Mesenchymal stem cell (in vitro differentiated cells and primary cell): ENCODE measurements around the gene SYT8.

Experiments used
- DNase-seq: peaks from one replicate; pipeline ENCODE4 v3.0.0-alpha.2; 2013
- H2AFZ ChIP-seq: one replicate; pipeline ENCODE4 v1.6.1; 2013; ENCODE audit warnings: low read depth, mild to moderate bottlenecking, control low read depth, inconsistent platforms, low read length, moderate library complexity
- H2AK5ac ChIP-seq: 2 replicates; pipeline ENCODE4 v1.6.1; 2013; ENCODE audit warnings: low read length, moderate library complexity, mild to moderate bottlenecking, inconsistent platforms; ENCODE audit not compliant: severe bottlenecking
- H2BK120ac ChIP-seq: one replicate; pipeline ENCODE4 v1.6.1; 2013; ENCODE audit warnings: low read depth, mild to moderate bottlenecking, inconsistent platforms, low read length, moderate library complexity
- H2BK12ac ChIP-seq, 2 experiments: one replicate each; pipeline ENCODE4 v1.6.1; 2013; ENCODE audit warnings: inconsistent platforms in 2 of 2, low read length in 2 of 2, mild to moderate bottlenecking in 2 of 2, moderate library complexity in 2 of 2, control low read depth in 1 of 2
- H2BK15ac ChIP-seq: one replicate; pipeline ENCODE4 v1.6.1; 2013; ENCODE audit warnings: mild to moderate bottlenecking, low read depth, inconsistent platforms; ENCODE audit not compliant: poor library complexity, severe bottlenecking
- H2BK5ac ChIP-seq: 2 replicates; pipeline ENCODE4 v1.6.1; 2013; ENCODE audit warnings: low read depth, mild to moderate bottlenecking, low read length, control low read depth, inconsistent platforms; ENCODE audit not compliant: poor library complexity, severe bottlenecking
- H3K14ac ChIP-seq, 2 experiments: one replicate each; pipeline ENCODE4 v1.6.1; 2013; ENCODE audit warnings: inconsistent platforms in 2 of 2, low read length in 2 of 2, control low read depth in 1 of 2, mild to moderate bottlenecking in 1 of 2, moderate library complexity in 1 of 2
- H3K18ac ChIP-seq, 2 experiments: one replicate each; pipeline ENCODE4 v1.6.1; 2013; ENCODE audit warnings: inconsistent platforms in 2 of 2, low read length in 2 of 2, control low read depth in 1 of 2, low read depth in 1 of 2, mild to moderate bottlenecking in 1 of 2
- H3K23ac ChIP-seq, 2 experiments: one replicate each; pipeline ENCODE4 v1.6.1; 2013; ENCODE audit warnings: inconsistent platforms in 2 of 2, low read length in 2 of 2, mild to moderate bottlenecking in 2 of 2, moderate library complexity in 2 of 2, control low read depth in 1 of 2
- H3K27ac ChIP-seq: 2 replicates; pipeline ENCODE4 v1.5.1; 2013; ENCODE audit warnings: mild to moderate bottlenecking, moderate library complexity, low read length, control low read depth, inconsistent platforms; ENCODE audit not compliant: poor library complexity, severe bottlenecking
- H3K27me3 ChIP-seq, 2 experiments: 2 replicates each; pipeline versions ENCODE4 v1.6.1 to v1.7.0; 2013; ENCODE audit warnings: low read length in 2 of 2, mild to moderate bottlenecking in 2 of 2, moderate library complexity in 2 of 2, control low read depth in 1 of 2, inconsistent platforms in 1 of 2; ENCODE audit not compliant: control insufficient read depth in 1 of 2, insufficient read depth in 1 of 2
- H3K36me3 ChIP-seq, 2 experiments: 2 replicates each; pipeline versions ENCODE4 v1.6.1 to v1.7.0; 2013; ENCODE audit warnings: low read length in 2 of 2, control low read depth in 1 of 2, inconsistent platforms in 1 of 2, low read depth in 1 of 2, mild to moderate bottlenecking in 1 of 2; ENCODE audit not compliant: insufficient read depth in 2 of 2, control insufficient read depth in 1 of 2
- H3K4ac ChIP-seq, 2 experiments: one replicate each; pipeline ENCODE4 v1.6.1; 2013; ENCODE audit warnings: inconsistent platforms in 2 of 2, low read length in 2 of 2, mild to moderate bottlenecking in 2 of 2, moderate library complexity in 2 of 2, control low read depth in 1 of 2, low read depth in 1 of 2
- H3K4me1 ChIP-seq: 2 replicates; pipeline ENCODE4 v1.6.1; 2013; ENCODE audit warnings: low read depth, low read length, control low read depth; ENCODE audit not compliant: control insufficient read depth, insufficient read depth
- H3K4me2 ChIP-seq: 2 replicates; pipeline ENCODE4 v1.6.1; 2013; ENCODE audit warnings: low read length, mild to moderate bottlenecking, inconsistent platforms; ENCODE audit not compliant: poor library complexity, severe bottlenecking
- H3K4me3 ChIP-seq, 2 experiments: 2 replicates each; pipeline versions ENCODE4 v1.5.1 to v1.7.0; 2013; ENCODE audit warnings: low read length in 2 of 2, mild to moderate bottlenecking in 2 of 2, control low read depth in 1 of 2, low read depth in 1 of 2; ENCODE audit not compliant: insufficient read depth in 1 of 2
- H3K79me1 ChIP-seq: replicated peaks from 2 replicates; pipeline ENCODE4 v1.6.1; 2013; ENCODE audit warnings: mild to moderate bottlenecking, control low read depth, low read length, inconsistent platforms; ENCODE audit not compliant: poor library complexity, severe bottlenecking
- H3K9ac ChIP-seq: 2 replicates; pipeline ENCODE4 v1.7.0; 2013; ENCODE audit warnings: mild to moderate bottlenecking, low read length, moderate library complexity
- H3K9me3 ChIP-seq: 2 replicates; pipeline ENCODE4 v1.7.0; 2013; ENCODE audit warnings: mild to moderate bottlenecking, low read length; ENCODE audit not compliant: control insufficient read depth
- H4K8ac ChIP-seq: one replicate; pipeline ENCODE4 v1.6.1; 2013; ENCODE audit warnings: inconsistent platforms, mild to moderate bottlenecking, low read length, moderate library complexity
- H4K91ac ChIP-seq: one replicate; pipeline ENCODE4 v1.6.1; 2013; ENCODE audit warnings: mild to moderate bottlenecking, low read length, inconsistent platforms
- WGBS: methylation state at CpG from one replicate; pipeline ENCODE4 v1.1.7; 2013; ENCODE audit warnings: mixed read lengths; 5-methylcytosine and 5-hydroxymethylcytosine counted together

The SYT8 gene

GRCh38 chr11:1817000-1817399 is 17.8 kb upstream of the SYT8 start:
- Histone ChIP-seq H3K4ac (no peak overlapping the region), H3K18ac (no peak overlapping the region), H2AK5ac (no peak overlapping the region), H3K4me3 (no peak overlapping the region), H2BK15ac (no peak overlapping the region), H3K9me3 (peaks cover 37% of the 10 kb centered on the region), H2AFZ (no peak overlapping the region), H3K23ac (no peak overlapping the region), H4K91ac (no peak overlapping the region), H3K4me1 (peaks cover 7% of the 10 kb centered on the region), H3K27ac (no peak overlapping the region), H2BK5ac (no peak overlapping the region), H3K9ac (no peak overlapping the region), H3K14ac (no peak overlapping the region), H2BK120ac (no peak overlapping the region), H3K27me3 (peaks cover 0 to 42% of the 10 kb centered on the region in 2 experiments), H3K79me1 (no peaks in the 10 kb centered on the region), H2BK12ac (no peak overlapping the region), H3K4me2 (no peak overlapping the region), H3K36me3 (no peaks in the 10 kb centered on the region), H4K8ac (no peak overlapping the region)
- 93% methylated on average over 4 of the region's 5 CpGs for WGBS
- DNase-seq: no peak

- 48% methylated on average over 1 of the region's 1 CpG for WGBS
- Histone ChIP-seq H4K91ac (no peak overlapping the region), H3K9ac (no peak overlapping the region), H3K14ac (no peak overlapping the region), H3K4me2 (no peak overlapping the region), H2BK15ac (no peak overlapping the region), H2BK120ac (no peak overlapping the region), H3K4me3 (no peak overlapping the region), H2BK5ac (no peak overlapping the region), H4K8ac (no peak overlapping the region), H2BK12ac (no peak overlapping the region), H2AFZ (no peak overlapping the region), H3K18ac (no peak overlapping the region), H3K23ac (no peak overlapping the region), H3K9me3 (peaks cover 33% of the 10 kb centered on the region), H3K4ac (no peak overlapping the region), H3K79me1 (no peaks in the 10 kb centered on the region), H3K36me3 (no peaks in the 10 kb centered on the region), H3K4me1 (peaks cover 7% of the 10 kb centered on the region), H2AK5ac (no peak overlapping the region), H3K27me3 (peaks cover 0 to 44% of the 10 kb centered on the region in 2 experiments), H3K27ac (no peak overlapping the region)
- DNase-seq: no peak
These were observed 17.3 kb upstream of the SYT8 start for GRCh38 chr11:1817511-1817910.

GRCh38 chr11:1819074-1819473 is 15.7 kb upstream of the SYT8 start:
- H3K36me3 ChIP-seq: no peaks in the 10 kb centered on the region
- H2AK5ac ChIP-seq: peak overlapping the region; percentile 8
- no peak overlapping the region for H4K91ac ChIP-seq
- H3K23ac ChIP-seq: no peak overlapping the region
- H2AFZ ChIP-seq: no peak overlapping the region
- WGBS: 39% methylated on average over 3 of the region's 3 CpGs
- no peaks in the 10 kb centered on the region for H3K79me1 ChIP-seq
- H3K18ac ChIP-seq: no peak overlapping the region
- H2BK15ac ChIP-seq: no peak overlapping the region
- no peak overlapping the region for H2BK120ac ChIP-seq
- H3K27ac ChIP-seq: no peak overlapping the region
- DNase-seq: no peak
- H3K4me3 ChIP-seq: no peak overlapping the region
- no peak overlapping the region for H3K14ac ChIP-seq
- H3K4me2 ChIP-seq: no peak overlapping the region
- peaks cover 33% of the 10 kb centered on the region for H3K9me3 ChIP-seq
- no peak overlapping the region for H2BK12ac ChIP-seq
- H4K8ac ChIP-seq: no peak overlapping the region
- no peak overlapping the region for H2BK5ac ChIP-seq
- no peak overlapping the region for H3K9ac ChIP-seq
- H3K4me1 ChIP-seq: peaks cover 7% of the 10 kb centered on the region
- H3K27me3 ChIP-seq: peaks cover 0 to 33% of the 10 kb centered on the region in 2 experiments
- no peak overlapping the region for H3K4ac ChIP-seq

- peak overlapping the region; percentile 20 for H2AK5ac ChIP-seq
- H3K14ac ChIP-seq: no peak overlapping the region
- no peaks in the 10 kb centered on the region for H3K36me3 ChIP-seq
- no peak overlapping the region for H2AFZ ChIP-seq
- no peak overlapping the region for H3K4me2 ChIP-seq
- H3K18ac ChIP-seq: no peak overlapping the region
- H3K27ac ChIP-seq: peak overlapping the region; percentile 34
- H2BK120ac ChIP-seq: no peak overlapping the region
- H2BK12ac ChIP-seq: no peak overlapping the region
- no peak for DNase-seq
- H2BK15ac ChIP-seq: no peak overlapping the region
- H3K4ac ChIP-seq: no peak overlapping the region
- WGBS: 84% methylated on average over 14 of the region's 14 CpGs
- no peak overlapping the region for H3K4me3 ChIP-seq
- peaks cover 33% of the 10 kb centered on the region for H3K9me3 ChIP-seq
- H3K27me3 ChIP-seq: peaks cover 0 to 25% of the 10 kb centered on the region in 2 experiments
- no peaks in the 10 kb centered on the region for H3K79me1 ChIP-seq
- H3K4me1 ChIP-seq: peaks cover 14% of the 10 kb centered on the region
- no peak overlapping the region for H3K23ac ChIP-seq
- H4K91ac ChIP-seq: peak overlapping the region; percentile 8
- no peak overlapping the region for H4K8ac ChIP-seq
- no peak overlapping the region for H2BK5ac ChIP-seq
- H3K9ac ChIP-seq: no peak overlapping the region
These were observed 14.1 kb upstream of the SYT8 start for GRCh38 chr11:1820463-1821325.
